ENCODE measurements around the gene SF3B2. TPM values are rescaled to one million over a fixed set of nuclear protein-coding genes. Genes with fewer than 3 reads are reported as not detected.
"Not testable (repeated sequence)": the region's sequence is repeated elsewhere in the genome, so short reads cannot be mapped to it uniquely, and the experiment has no call there.

SF3B2 gene
- total RNA-seq, 2 experiments from 2014 or later = 241 to 253 TPM

DNA sequence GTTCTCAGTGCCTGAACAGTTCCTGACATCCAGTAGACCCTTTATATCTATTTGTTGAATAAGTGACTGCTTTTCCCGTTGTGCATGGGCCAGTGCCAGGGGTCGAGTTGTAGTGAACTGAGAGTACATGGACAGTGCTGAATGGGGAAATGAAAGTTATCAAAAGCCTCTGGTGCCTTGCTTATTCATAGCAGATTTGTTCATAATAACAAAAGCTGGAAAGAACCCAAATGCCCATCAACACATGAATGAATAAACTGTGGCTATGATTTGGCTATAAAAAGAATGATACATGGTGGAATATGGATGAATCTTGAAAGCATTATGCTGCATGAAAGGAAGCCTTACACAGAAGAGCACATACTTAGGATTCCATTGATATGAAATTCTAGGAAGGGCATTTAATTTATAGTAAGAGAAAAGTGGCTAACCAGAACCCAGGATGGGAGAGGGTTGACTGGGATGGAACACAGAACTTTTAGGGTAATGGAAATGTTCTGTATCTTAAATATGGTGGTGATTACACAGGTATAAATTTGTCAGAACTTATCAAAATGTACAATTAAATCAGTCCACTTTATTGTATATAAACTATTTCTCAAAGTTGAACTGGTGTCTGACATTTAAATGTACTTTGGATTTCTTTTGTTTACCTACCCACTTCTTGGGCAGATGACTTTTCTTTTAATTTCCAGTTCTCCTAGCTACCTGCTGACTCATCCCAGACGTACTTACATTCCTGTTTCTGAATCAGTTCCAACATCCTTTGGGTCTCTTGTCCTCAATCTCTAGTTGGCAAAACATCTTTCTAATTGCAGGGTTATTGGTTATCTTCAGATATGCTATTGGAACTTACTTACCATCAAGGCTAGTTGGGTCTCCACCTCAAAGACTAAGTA is 60.7 kb downstream of the SF3B2 start:
- Mint-ChIP-seq H3K4me3 (peak overlapping the region; percentile 50), H3K9me3 (ENCODE audit: insufficient read depth) (no peaks in the 10 kb centered on the region), H3K36me3 (ENCODE audit: low read depth) (peaks cover 9% of the 10 kb centered on the region), H3K27me3 (ENCODE audit: low read depth) (no peaks in the 10 kb centered on the region), H3K4me1 (ENCODE audit: low read depth) (peaks cover 89% of the 10 kb centered on the region), H3K27ac (peak overlapping the region; percentile 80)
- CTCF ChIA-PET = interaction anchor here (1.0 to 7.5 kb wide), 6 partner anchors 10 to 45 kb away, joined by 3 to 116 read pairs (median 4); partner anchors contain the start of gene PACS1
- DNase-seq (no peak), ATAC-seq (no peak)
- POLR2A ChIA-PET = interaction anchor here (0.8 kb wide), 1 partner anchor 13 kb away, joined by 3 read pairs; no protein-coding TSS in a partner anchor

DNA sequence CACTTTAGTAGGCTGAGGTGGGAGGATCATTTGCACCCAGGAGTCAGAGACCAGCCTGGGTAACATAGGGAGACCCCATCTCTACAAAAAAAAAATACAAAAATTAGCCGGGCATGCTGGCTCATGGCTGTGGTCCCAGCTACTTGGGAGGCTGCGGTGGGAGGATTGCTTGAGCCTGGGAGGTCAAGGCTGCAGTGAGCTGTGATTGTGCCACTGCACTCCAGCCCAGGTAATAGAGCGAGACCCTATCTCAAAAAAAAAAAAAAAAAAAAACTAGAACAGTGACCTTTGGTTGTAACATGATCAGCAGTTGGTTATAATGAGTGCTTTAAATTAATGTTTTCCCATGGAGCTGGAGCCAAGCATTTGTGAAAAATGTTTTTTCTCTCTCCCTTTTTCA is 62.8 kb downstream of the SF3B2 start:
- peaks cover 86% of the 10 kb centered on the region for H3K4me1 Mint-ChIP-seq (ENCODE audit: low read depth)
- not testable (repeated sequence) for H3K27me3 Mint-ChIP-seq (ENCODE audit: low read depth); DNase-seq; H3K36me3 Mint-ChIP-seq (ENCODE audit: low read depth); ATAC-seq; H3K9me3 Mint-ChIP-seq (ENCODE audit: insufficient read depth)
- POLR2A ChIA-PET = interaction anchor here (0.6 to 1.8 kb wide), 8 partner anchors 10 to 62 kb away, joined by 3 to 10 read pairs (median 6); partner anchors contain the start of gene SF3B2
- H3K4me3 Mint-ChIP-seq = peak overlapping the region; percentile 69
- peak overlapping the region; percentile 91 for H3K27ac Mint-ChIP-seq
- CTCF ChIA-PET = interaction anchor here (1.0 to 7.5 kb wide), 10 partner anchors 9 to 197 kb away, joined by 3 to 116 read pairs (median 12); partner anchors contain the start of gene PACS1

DNA sequence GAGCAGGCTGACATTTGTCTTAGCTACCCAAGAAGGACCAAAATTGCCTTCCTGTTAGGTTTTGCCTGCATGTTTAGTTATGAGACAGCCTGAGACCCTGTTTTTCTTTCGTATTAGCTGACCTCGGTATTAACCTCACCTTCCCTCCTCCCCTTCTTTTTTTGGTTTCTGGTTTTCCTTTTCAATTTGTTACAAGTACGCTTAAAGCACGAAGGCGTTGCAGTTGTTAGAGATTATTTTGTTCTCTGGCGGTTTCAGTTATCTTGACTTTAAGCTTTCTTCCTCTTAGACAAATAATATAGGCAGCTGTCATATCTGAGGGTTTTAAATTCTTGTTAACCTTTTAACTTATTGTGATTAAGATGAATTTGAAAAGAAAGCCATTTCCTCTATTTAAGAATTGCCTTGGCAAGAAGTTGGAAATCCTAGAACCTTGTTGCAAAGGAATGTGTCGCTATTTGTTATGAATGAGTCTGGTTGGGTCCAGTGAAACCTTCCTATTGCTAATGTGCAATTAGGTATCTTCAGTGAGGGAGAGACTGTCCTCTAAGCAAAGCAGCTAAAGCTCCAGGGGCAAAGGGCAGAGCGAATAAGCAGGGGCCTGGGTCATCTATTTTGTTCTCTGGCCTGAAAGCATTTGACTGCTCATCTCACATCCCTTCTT is 63.6 kb downstream of the SF3B2 start:
- peaks cover 6% of the 10 kb centered on the region for H3K36me3 Mint-ChIP-seq (ENCODE audit: low read depth)
- H3K4me3 Mint-ChIP-seq = peak overlapping the region; percentile 69
- H3K27ac Mint-ChIP-seq = peak overlapping the region; percentile 91
- DNase-seq (peak; percentile 53), ATAC-seq (peak; percentile 53)
- ChIA-PET POLR2A (interaction anchor here (0.6 to 1.8 kb wide), 13 partner anchors 9 to 63 kb away, joined by 3 to 10 read pairs (median 5); partner anchors contain the start of gene SF3B2), CTCF (interaction anchor here (1.0 to 7.5 kb wide), 15 partner anchors 8 to 336 kb away, joined by 3 to 116 read pairs (median 6); partner anchors contain the start of gene PACS1)
- H3K4me1 Mint-ChIP-seq (ENCODE audit: low read depth) = peaks cover 84% of the 10 kb centered on the region
- H3K9me3 Mint-ChIP-seq (ENCODE audit: insufficient read depth) = no peaks in the 10 kb centered on the region
- H3K27me3 Mint-ChIP-seq (ENCODE audit: low read depth) = no peaks in the 10 kb centered on the region

DNA sequence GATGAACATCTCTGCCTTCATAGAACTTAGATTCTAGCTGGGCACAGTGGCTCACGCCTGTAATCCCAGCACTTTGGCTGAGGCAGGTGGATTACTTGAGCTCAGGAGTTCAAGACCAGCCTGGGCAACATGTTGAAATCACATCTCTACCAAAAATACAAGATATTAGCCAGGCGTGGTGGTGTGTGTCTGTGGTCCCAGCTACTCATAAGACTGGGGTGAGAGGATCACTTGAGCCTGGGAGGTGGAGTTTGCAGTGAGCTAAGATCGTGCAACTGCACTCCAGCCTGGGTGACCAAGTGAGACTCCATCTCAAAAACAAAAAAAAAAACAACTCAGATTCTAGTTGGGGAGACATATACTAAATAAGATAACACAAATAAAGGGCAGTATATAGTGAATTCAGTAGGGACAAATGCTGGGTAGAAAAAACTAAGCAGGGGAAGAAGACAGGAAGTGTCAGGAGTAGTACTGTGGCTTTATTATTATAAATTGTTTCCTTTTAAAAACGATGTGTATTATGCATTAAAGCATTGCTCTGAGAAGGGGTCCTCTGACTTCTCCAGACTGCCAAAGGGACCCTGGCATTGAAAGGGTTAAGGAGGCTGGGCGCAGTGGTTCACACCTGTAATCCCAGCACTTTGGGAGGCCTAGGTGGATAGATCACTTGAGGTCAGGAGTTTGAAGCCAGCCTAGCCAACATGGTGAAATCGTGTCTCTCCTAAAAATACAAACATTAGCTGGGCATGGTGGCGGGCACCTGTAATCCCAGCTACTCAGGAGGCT is 64.6 kb downstream of the SF3B2 start:
- DNase-seq = peak; percentile 33
- peaks cover 5% of the 10 kb centered on the region for H3K36me3 Mint-ChIP-seq (ENCODE audit: low read depth)
- peak overlapping the region; percentile 91 for H3K27ac Mint-ChIP-seq
- H3K4me1 Mint-ChIP-seq (ENCODE audit: low read depth) = peaks cover 79% of the 10 kb centered on the region
- H3K9me3 Mint-ChIP-seq (ENCODE audit: insufficient read depth) = no peaks in the 10 kb centered on the region
- ChIA-PET CTCF (interaction anchor here (0.8 to 7.5 kb wide), 14 partner anchors 9 to 337 kb away, joined by 3 to 116 read pairs (median 8); partner anchors contain the start of gene PACS1), POLR2A (interaction anchor here (0.9 to 1.8 kb wide), 9 partner anchors 8 to 64 kb away, joined by 3 to 10 read pairs (median 7); partner anchors contain the start of gene SF3B2)
- peak; percentile 30 for ATAC-seq
- H3K27me3 Mint-ChIP-seq (ENCODE audit: low read depth) = no peaks in the 10 kb centered on the region
- peak overlapping the region; percentile 69 for H3K4me3 Mint-ChIP-seq

DNA sequence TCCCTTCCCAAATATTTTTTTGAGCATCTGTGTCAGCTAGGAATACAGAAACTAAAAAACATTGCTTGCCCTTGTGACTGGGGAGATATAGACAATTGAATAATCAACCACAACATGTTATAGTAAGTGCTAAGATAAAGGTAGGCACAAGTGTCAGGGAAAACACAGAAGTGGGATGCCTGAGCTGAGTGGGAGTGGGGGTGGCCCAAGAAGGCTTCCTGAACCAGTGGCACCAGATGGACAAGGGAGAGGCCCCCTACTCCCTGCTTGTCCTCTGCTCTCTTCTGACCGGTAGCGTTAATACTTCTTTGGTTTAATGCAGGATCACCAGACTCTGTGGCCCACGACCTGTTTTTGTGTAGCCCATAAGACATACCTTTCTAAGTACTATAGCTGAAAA is 66.7 kb downstream of the SF3B2 start:
- H3K27ac Mint-ChIP-seq = no peak overlapping the region
- no peaks in the 10 kb centered on the region for H3K27me3 Mint-ChIP-seq (ENCODE audit: low read depth)
- ChIA-PET POLR2A (interaction anchor here (0.9 to 1.2 kb wide), 2 partner anchors 10 to 18 kb away, joined by 3 read pairs; no protein-coding TSS in a partner anchor), CTCF (interaction anchor here (0.9 to 7.5 kb wide), 5 partner anchors 8 to 66 kb away, joined by 3 to 116 read pairs (median 8); partner anchors contain the start of gene PACS1)
- no peak for DNase-seq
- H3K9me3 Mint-ChIP-seq (ENCODE audit: insufficient read depth) = no peaks in the 10 kb centered on the region
- H3K36me3 Mint-ChIP-seq (ENCODE audit: low read depth) = peaks cover 1% of the 10 kb centered on the region
- ATAC-seq = no peak
- peaks cover 60% of the 10 kb centered on the region for H3K4me1 Mint-ChIP-seq (ENCODE audit: low read depth)
- H3K4me3 Mint-ChIP-seq = no peak overlapping the region

Other genes with a start within 250 kb of the SF3B2 start
- gene SNX32, start 218.4 kb upstream of the SF3B2 start, total RNA-seq = 1 to 10 TPM in 1 of 2 experiments, under 1 TPM in 1; 0.44 to 1.6 TPM
- 1,000 to 10,000 TPM; 2,110 to 2,145 TPM for gene CFL1, start 194.2 kb upstream of the SF3B2 start, total RNA-seq
- gene MUS81, start 191.9 kb upstream of the SF3B2 start, total RNA-seq = 100 to 1,000 TPM; 106 to 111 TPM
- 1 to 10 TPM; 4.8 to 5.0 TPM for gene EFEMP2, start 179.6 kb upstream of the SF3B2 start, total RNA-seq
- gene CTSW, start 172.5 kb upstream of the SF3B2 start, total RNA-seq = 100 to 1,000 TPM; 381 to 413 TPM
- gene FIBP, start 163.9 kb upstream of the SF3B2 start, total RNA-seq = 10 to 100 TPM; 80.4 to 89.0 TPM
- 10 to 100 TPM; 82.6 to 84.0 TPM for gene CCDC85B, start 161.7 kb upstream of the SF3B2 start, total RNA-seq
- gene FOSL1, start 152.0 kb upstream of the SF3B2 start, total RNA-seq = 1 to 10 TPM; 2.3 to 3.8 TPM
- gene C11orf68, start 133.3 kb upstream of the SF3B2 start, total RNA-seq = 10 to 100 TPM; 28.4 to 28.5 TPM
- gene DRAP1, start 132.9 kb upstream of the SF3B2 start, total RNA-seq = 100 to 1,000 TPM; 219 to 240 TPM
- not detected for gene TSGA10IP, start 106.9 kb upstream of the SF3B2 start, total RNA-seq
- 10 to 100 TPM; 88.0 to 90.3 TPM for gene SART1, start 90.6 kb upstream of the SF3B2 start, total RNA-seq
- 10 to 100 TPM; 53.5 to 54.2 TPM for gene EIF1AD, start 50.2 kb upstream of the SF3B2 start, total RNA-seq
- 100 to 1,000 TPM; 290 to 298 TPM for gene BANF1, start 49.9 kb upstream of the SF3B2 start, total RNA-seq
- gene CST6, start 40.4 kb upstream of the SF3B2 start, total RNA-seq = not detected
- gene CATSPER1, start 25.9 kb upstream of the SF3B2 start, total RNA-seq = not detected
- not detected for gene GAL3ST3, start 3.2 kb upstream of the SF3B2 start, total RNA-seq
- gene PACS1, start 17.9 kb downstream of the SF3B2 start, total RNA-seq = 10 to 100 TPM; 84.6 to 91.6 TPM
- 10 to 100 TPM; 53.5 to 59.8 TPM for gene KLC2, start 205.3 kb downstream of the SF3B2 start, total RNA-seq
- 100 to 1,000 TPM; 160 to 170 TPM for gene RAB1B, start 216.3 kb downstream of the SF3B2 start, total RNA-seq
- gene CNIH2, start 225.8 kb downstream of the SF3B2 start, total RNA-seq = 1 to 10 TPM; 2.7 to 3.6 TPM
- 10 to 100 TPM; 46.6 to 58.6 TPM for gene YIF1A, start 236.8 kb downstream of the SF3B2 start, total RNA-seq
- not detected for gene TMEM151A, start 239.5 kb downstream of the SF3B2 start, total RNA-seq

Measured in activated CD8-positive, alpha-beta T cell treated with anti-CD3 and anti-CD28 coated beads, Interleukin-2, amount 10 ng/mL, durations not matched to agents 7 days and 5 days (primary cell).